Measurements from ENCODE around the gene MVD. TPM values are rescaled to one million over a fixed set of nuclear protein-coding genes. Genes with fewer than 3 reads are reported as not detected.

Gene MVD
- total RNA-seq, 5 donors from 2014 or later (not counting 1 experiment from before 2014, with no cell fraction given), result 52.3 to 81.4 (median 63.4) TPM

- peaks cover 12 to 24% (median 20%) of the 10 kb centered on the region in 3 donors for H3K4me1 Mint-ChIP-seq
- H3K27ac ChIP-seq (ENCODE audit: low read length), result peak overlapping the region; percentile 79
- no peaks in the 10 kb centered on the region for H3K9me3 ChIP-seq
- ATAC-seq (replicated peaks in 1 of 4) (peak in 2 of 4 experiments; percentile 0 to 1), DNase-seq (peak in 1 of 35 experiments; percentile 38)
- no peaks in the 10 kb centered on the region for H3K36me3 Mint-ChIP-seq
- WGBS (ENCODE audit: insufficient coverage), result under 1% methylated on average over 48 of the region's 49 CpGs
- ChIA-PET POLR2A (no interaction called here), CTCF (no interaction called here)
- no peaks in the 10 kb centered on the region for H3K9me3 Mint-ChIP-seq
- peak overlapping the region; percentile 83 to 85 for H3K4me3 ChIP-seq (ENCODE audit: control insufficient read depth in 1 of 2, extremely low read depth in 1 of 2, low read length in 1 of 2)
- peaks cover 0 to 3% of the 10 kb centered on the region in 2 donors for H3K36me3 ChIP-seq (ENCODE audit: control insufficient read depth in 2 of 2, extremely low read depth in 1 of 2, insufficient read depth in 1 of 2, low read length in 1 of 2)
- no peaks in the 10 kb centered on the region for H3K27me3 ChIP-seq (replicated peaks in 1 of 2; ENCODE audit: control insufficient read depth in 2 of 2, extremely low read depth in 1 of 2, insufficient read depth in 2 of 2, low read length in 1 of 2)
- peak overlapping the region; percentile 86 to 91 for H3K27ac Mint-ChIP-seq
- H3K4me3 Mint-ChIP-seq, result peak overlapping the region; percentile 81 to 94 (median 87)
- peaks cover 6 to 16% of the 10 kb centered on the region in 2 experiments for H3K4me1 ChIP-seq (ENCODE audit: control insufficient read depth in 1 of 2, extremely low read depth in 1 of 2, insufficient read depth in 2 of 2, low read length in 2 of 2)
- no peaks in the 10 kb centered on the region for H3K27me3 Mint-ChIP-seq
Measured at GRCh38 chr16:88662222-88662842, 559 bp downstream of the MVD start.

- ATAC-seq (replicated peaks in 1 of 4) (no peak), DNase-seq (no peak)
- Histone ChIP-seq H3K27me3 (replicated peaks in 1 of 2; ENCODE audit: control insufficient read depth in 2 of 2, extremely low read depth in 1 of 2, insufficient read depth in 2 of 2, low read length in 1 of 2) (no peaks in the 10 kb centered on the region), H3K4me3 (ENCODE audit: control insufficient read depth in 1 of 2, extremely low read depth in 1 of 2, low read length in 1 of 2) (no peak overlapping the region), H3K4me1 (ENCODE audit: control insufficient read depth in 1 of 2, extremely low read depth in 1 of 2, insufficient read depth in 2 of 2, low read length in 2 of 2) (peaks cover 6 to 16% of the 10 kb centered on the region in 2 experiments), H3K36me3 (ENCODE audit: control insufficient read depth in 2 of 2, extremely low read depth in 1 of 2, insufficient read depth in 1 of 2, low read length in 1 of 2) (peaks cover 0 to 6% of the 10 kb centered on the region in 2 donors), H3K27ac (ENCODE audit: low read length) (no peak overlapping the region), H3K9me3 (no peaks in the 10 kb centered on the region)
- Mint-ChIP-seq H3K27ac (peak overlapping the region in 1 of 2 donors; percentile 26), H3K9me3 (no peaks in the 10 kb centered on the region), H3K36me3 (no peaks in the 10 kb centered on the region), H3K27me3 (no peaks in the 10 kb centered on the region), H3K4me1 (peaks cover 12 to 22% (median 20%) of the 10 kb centered on the region in 3 donors), H3K4me3 (peak overlapping the region; percentile 44 to 87 (median 59))
- WGBS (ENCODE audit: insufficient coverage), result no CpG with 5 or more reads among the region's 10 CpGs
- ChIA-PET POLR2A (interaction anchor here in 1 of 2 donors (0.6 kb wide), 1 partner anchor 20 kb away, joined by 4 read pairs; no protein-coding TSS in a partner anchor), CTCF (interaction anchor here in 1 of 2 donors (0.7 kb wide), 1 partner anchor 646 kb away, joined by 3 read pairs; no protein-coding TSS in a partner anchor)
Measured at GRCh38 chr16:88661468-88661867, 1.4 kb downstream of the MVD start.

- Histone ChIP-seq H3K36me3 (ENCODE audit: control insufficient read depth in 2 of 2, extremely low read depth in 1 of 2, insufficient read depth in 1 of 2, low read length in 1 of 2) (peaks cover 0 to 19% of the 10 kb centered on the region in 2 donors), H3K27me3 (replicated peaks in 1 of 2; ENCODE audit: control insufficient read depth in 2 of 2, extremely low read depth in 1 of 2, insufficient read depth in 2 of 2, low read length in 1 of 2) (no peaks in the 10 kb centered on the region), H3K4me3 (ENCODE audit: control insufficient read depth in 1 of 2, extremely low read depth in 1 of 2, low read length in 1 of 2) (no peak overlapping the region), H3K4me1 (ENCODE audit: control insufficient read depth in 1 of 2, extremely low read depth in 1 of 2, insufficient read depth in 2 of 2, low read length in 2 of 2) (peaks cover 6 to 18% of the 10 kb centered on the region in 2 experiments), H3K9me3 (no peaks in the 10 kb centered on the region), H3K27ac (ENCODE audit: low read length) (no peak overlapping the region)
- Mint-ChIP-seq H3K9me3 (no peaks in the 10 kb centered on the region), H3K4me3 (no peak overlapping the region), H3K4me1 (peaks cover 12 to 17% (median 15%) of the 10 kb centered on the region in 3 donors), H3K27ac (no peak overlapping the region), H3K27me3 (no peaks in the 10 kb centered on the region), H3K36me3 (peaks cover 6% of the 10 kb centered on the region)
- DNase-seq (no peak), ATAC-seq (replicated peaks in 1 of 4) (no peak)
- WGBS (ENCODE audit: insufficient coverage), result 97% methylated on average over 25 of the region's 25 CpGs
- POLR2A ChIA-PET, result interaction anchor here in 1 of 2 donors (0.5 kb wide), 1 partner anchor 21 kb away, joined by 6 read pairs; no protein-coding TSS in a partner anchor
- CTCF ChIA-PET, result no interaction called here
Measured at GRCh38 chr16:88659160-88659559, 3.7 kb downstream of the MVD start.

- Histone ChIP-seq H3K9me3 (no peaks in the 10 kb centered on the region), H3K4me1 (ENCODE audit: control insufficient read depth in 1 of 2, extremely low read depth in 1 of 2, insufficient read depth in 2 of 2, low read length in 2 of 2) (peaks cover 6 to 18% of the 10 kb centered on the region in 2 experiments), H3K27me3 (replicated peaks in 1 of 2; ENCODE audit: control insufficient read depth in 2 of 2, extremely low read depth in 1 of 2, insufficient read depth in 2 of 2, low read length in 1 of 2) (no peaks in the 10 kb centered on the region), H3K36me3 (ENCODE audit: control insufficient read depth in 2 of 2, extremely low read depth in 1 of 2, insufficient read depth in 1 of 2, low read length in 1 of 2) (peaks cover 0 to 19% of the 10 kb centered on the region in 2 donors), H3K27ac (ENCODE audit: low read length) (no peak overlapping the region), H3K4me3 (ENCODE audit: control insufficient read depth in 1 of 2, extremely low read depth in 1 of 2, low read length in 1 of 2) (no peak overlapping the region)
- Mint-ChIP-seq H3K4me1 (peaks cover 12 to 14% (median 12%) of the 10 kb centered on the region in 3 donors), H3K27me3 (no peaks in the 10 kb centered on the region), H3K4me3 (no peak overlapping the region), H3K27ac (no peak overlapping the region), H3K9me3 (no peaks in the 10 kb centered on the region), H3K36me3 (peaks cover 6% of the 10 kb centered on the region)
- 95% methylated on average over 11 of the region's 15 CpGs for WGBS (ENCODE audit: insufficient coverage)
- POLR2A ChIA-PET, result interaction anchor here in 1 of 2 donors (0.5 to 0.6 kb wide), 2 partner anchors 21 to 55 kb away, joined by 3 to 6 read pairs; no protein-coding TSS in a partner anchor
- no peak for DNase-seq
- ATAC-seq (replicated peaks in 1 of 4), result no peak
- CTCF ChIA-PET, result interaction anchor here in 1 of 2 donors (0.6 kb wide), 1 partner anchor 44 kb away, joined by 3 read pairs; no protein-coding TSS in a partner anchor
Measured at GRCh38 chr16:88658714-88659113, 4.2 kb downstream of the MVD start.

- CTCF ChIA-PET, result no interaction called here
- H3K36me3 ChIP-seq (ENCODE audit: control insufficient read depth in 2 of 2, extremely low read depth in 1 of 2, insufficient read depth in 1 of 2, low read length in 1 of 2), result peaks cover 0 to 19% of the 10 kb centered on the region in 2 donors
- H3K4me1 ChIP-seq (ENCODE audit: control insufficient read depth in 1 of 2, extremely low read depth in 1 of 2, insufficient read depth in 2 of 2, low read length in 2 of 2), result peaks cover 6 to 26% of the 10 kb centered on the region in 2 experiments
- H3K4me3 ChIP-seq (ENCODE audit: control insufficient read depth in 1 of 2, extremely low read depth in 1 of 2, low read length in 1 of 2), result no peak overlapping the region
- DNase-seq (no peak), ATAC-seq (replicated peaks in 1 of 4) (no peak)
- Mint-ChIP-seq H3K4me3 (no peak overlapping the region), H3K36me3 (peaks cover 6% of the 10 kb centered on the region), H3K4me1 (peaks cover 12 to 13% (median 12%) of the 10 kb centered on the region in 3 donors), H3K27ac (no peak overlapping the region), H3K27me3 (no peaks in the 10 kb centered on the region), H3K9me3 (no peaks in the 10 kb centered on the region)
- POLR2A ChIA-PET, result no interaction called here
- WGBS (ENCODE audit: insufficient coverage), result 92% methylated on average over 18 of the region's 19 CpGs
- H3K27ac ChIP-seq (ENCODE audit: low read length), result no peak overlapping the region
- H3K27me3 ChIP-seq (replicated peaks in 1 of 2; ENCODE audit: control insufficient read depth in 2 of 2, extremely low read depth in 1 of 2, insufficient read depth in 2 of 2, low read length in 1 of 2), result no peaks in the 10 kb centered on the region
- H3K9me3 ChIP-seq, result no peaks in the 10 kb centered on the region
Measured at GRCh38 chr16:88657371-88657770, 5.5 kb downstream of the MVD start.

- no peaks in the 10 kb centered on the region for H3K9me3 ChIP-seq
- DNase-seq (no peak), ATAC-seq (replicated peaks in 1 of 4) (no peak)
- 75% methylated on average over 12 of the region's 25 CpGs for WGBS (ENCODE audit: insufficient coverage)
- H3K27ac ChIP-seq (ENCODE audit: low read length), result no peak overlapping the region
- peaks cover 0 to 19% of the 10 kb centered on the region in 2 donors for H3K36me3 ChIP-seq (ENCODE audit: control insufficient read depth in 2 of 2, extremely low read depth in 1 of 2, insufficient read depth in 1 of 2, low read length in 1 of 2)
- H3K27me3 ChIP-seq (replicated peaks in 1 of 2; ENCODE audit: control insufficient read depth in 2 of 2, extremely low read depth in 1 of 2, insufficient read depth in 2 of 2, low read length in 1 of 2), result no peaks in the 10 kb centered on the region
- H3K9me3 Mint-ChIP-seq, result no peaks in the 10 kb centered on the region
- H3K4me1 Mint-ChIP-seq, result peaks cover 5 to 11% (median 9%) of the 10 kb centered on the region in 3 donors
- H3K27ac Mint-ChIP-seq, result no peak overlapping the region
- no peaks in the 10 kb centered on the region for H3K27me3 Mint-ChIP-seq
- ChIA-PET CTCF (interaction anchor here in 1 of 2 donors (0.5 kb wide), 1 partner anchor 23 kb away, joined by 4 read pairs; no protein-coding TSS in a partner anchor), POLR2A (no interaction called here)
- H3K4me1 ChIP-seq (ENCODE audit: control insufficient read depth in 1 of 2, extremely low read depth in 1 of 2, insufficient read depth in 2 of 2, low read length in 2 of 2), result peaks cover 0 to 30% of the 10 kb centered on the region in 2 experiments
- H3K4me3 ChIP-seq (ENCODE audit: control insufficient read depth in 1 of 2, extremely low read depth in 1 of 2, low read length in 1 of 2), result no peak overlapping the region
- no peak overlapping the region for H3K4me3 Mint-ChIP-seq
- peaks cover 6% of the 10 kb centered on the region for H3K36me3 Mint-ChIP-seq
Measured at GRCh38 chr16:88656291-88656980, 6.5 kb downstream of the MVD start.
